SJSA1 (cell line): ENCODE data around the gene CD82. TPM values are rescaled to one million over a fixed set of nuclear protein-coding genes. Genes with fewer than 3 reads are reported as not detected.
A peak's percentile ranks its signal among the peaks of the same experiment; 100 is the strongest.
"Not testable (repeated sequence)": the region's sequence is repeated elsewhere in the genome, so short reads cannot be mapped to it uniquely, and the experiment has no call there.

Source experiments
- DNase-seq, 2 experiments: peaks; one replicate each; pipeline ENCODE4 v3.0.0-alpha.2; 2015 to 2020; ENCODE audit warnings: low spot score in 2 of 2, low read depth in 1 of 2
- H3K27ac ChIP-seq: fragments of 250-450 bp; sonication (Bioruptor Pico); 2 replicates; pipeline ENCODE4 v1.5.1; 2020; ENCODE audit warnings: mild to moderate bottlenecking, moderate library complexity
- H3K27me3 ChIP-seq: fragments of 250-450 bp; sonication (Bioruptor Pico); replicated peaks from 2 replicates; pipeline ENCODE4 v1.5.1; 2020; ENCODE audit warnings: mild to moderate bottlenecking, moderate library complexity
- H3K36me3 ChIP-seq: fragments of 250-450 bp; sonication (Bioruptor Pico); 2 replicates; pipeline ENCODE4 v1.5.1; 2020; ENCODE audit warnings: mild to moderate bottlenecking
- H3K4me1 ChIP-seq: fragments of 250-450 bp; sonication (Bioruptor Pico); replicated peaks from 2 replicates; pipeline ENCODE4 v1.6.1; 2021; ENCODE audit warnings: mild to moderate bottlenecking
- H3K4me3 ChIP-seq: fragments of 250-450 bp; sonication (Bioruptor Pico); 2 replicates; pipeline ENCODE4 v1.5.1; 2020; ENCODE audit warnings: mild to moderate bottlenecking
- H3K9me3 ChIP-seq: fragments of 250-450 bp; sonication (Bioruptor Pico); replicated peaks from 2 replicates; pipeline ENCODE4 v1.5.1; 2020; ENCODE audit warnings: mild to moderate bottlenecking
- total RNA-seq: library from RNA; depleted of rRNA; stranded (reverse); fragments of >200 nt; shearing (Covaris generic); gene quantifications from 2 replicates; pipeline ENCODE4 v1.2.3, GENCODE V29; 2014

Gene CD82
- total RNA-seq, 1 experiment from 2014 or later = 15.5 TPM

- peak in 1 of 2 experiments; percentile 21 for DNase-seq
- Histone ChIP-seq H3K27ac (no peak overlapping the region), H3K4me1 (peaks cover 8% of the 10 kb centered on the region), H3K9me3 (no peaks in the 10 kb centered on the region), H3K36me3 (no peaks in the 10 kb centered on the region), H3K4me3 (no peak overlapping the region), H3K27me3 (peaks cover 21% of the 10 kb centered on the region)
Measured at GRCh38 chr11:44629732-44630345, 64.4 kb downstream of the CD82 start.

- Histone ChIP-seq H3K4me3 (no peak overlapping the region), H3K27ac (no peak overlapping the region), H3K36me3 (no peaks in the 10 kb centered on the region), H3K4me1 (peaks cover 9% of the 10 kb centered on the region), H3K27me3 (peaks cover 21% of the 10 kb centered on the region), H3K9me3 (no peaks in the 10 kb centered on the region)
- peak in 1 of 2 experiments; percentile 42 for DNase-seq
Measured at GRCh38 chr11:44630511-44631210, 65.2 kb downstream of the CD82 start.

GRCh38 chr11:44631831-44632230 lies 66.4 kb downstream of the CD82 start:
- H3K36me3 ChIP-seq = no peaks in the 10 kb centered on the region
- DNase-seq = peak in 1 of 2 experiments; percentile 35
- H3K27ac ChIP-seq = no peak overlapping the region
- H3K9me3 ChIP-seq = no peaks in the 10 kb centered on the region
- H3K4me3 ChIP-seq = no peak overlapping the region
- H3K27me3 ChIP-seq = peaks cover 21% of the 10 kb centered on the region
- H3K4me1 ChIP-seq = peaks cover 9% of the 10 kb centered on the region

GRCh38 chr11:44632466-44633123 lies 67.1 kb downstream of the CD82 start:
- Histone ChIP-seq H3K4me1 (peaks cover 9% of the 10 kb centered on the region), H3K27me3 (peaks cover 22% of the 10 kb centered on the region), H3K36me3 (no peaks in the 10 kb centered on the region), H3K9me3 (no peaks in the 10 kb centered on the region), H3K27ac (no peak overlapping the region), H3K4me3 (no peak overlapping the region)
- peak in 1 of 2 experiments; percentile 40 for DNase-seq

- no peaks in the 10 kb centered on the region for H3K9me3 ChIP-seq
- DNase-seq = peak in 1 of 2 experiments; percentile 25
- H3K27me3 ChIP-seq = peaks cover 17% of the 10 kb centered on the region
- H3K36me3 ChIP-seq = no peaks in the 10 kb centered on the region
- no peak overlapping the region for H3K4me3 ChIP-seq
- no peak overlapping the region for H3K27ac ChIP-seq
- peaks cover 9% of the 10 kb centered on the region for H3K4me1 ChIP-seq
Measured at GRCh38 chr11:44633641-44634040, 68.2 kb downstream of the CD82 start.

- Histone ChIP-seq H3K27ac (no peak overlapping the region), H3K27me3 (peaks cover 11% of the 10 kb centered on the region), H3K4me3 (no peak overlapping the region)
Measured at GRCh38 chr11:44634401-44635281, 69.2 kb downstream of the CD82 start.

GRCh38 chr11:44637487-44637886 lies 72.0 kb downstream of the CD82 start:
- no peaks in the 10 kb centered on the region for H3K36me3 ChIP-seq
- H3K27ac ChIP-seq = no peak overlapping the region
- no peaks in the 10 kb centered on the region for H3K9me3 ChIP-seq
- H3K4me1 ChIP-seq = peaks cover 9% of the 10 kb centered on the region
- H3K4me3 ChIP-seq = no peak overlapping the region
- H3K27me3 ChIP-seq = peaks cover 10% of the 10 kb centered on the region; the same call in 1 of the 2 replicates
- DNase-seq = no peak

More at GRCh38 chr11:44634401-44635281, 69.2 kb downstream of the CD82 start:
- no peaks in the 10 kb centered on the region for H3K36me3 ChIP-seq
- DNase-seq = peak; percentile 46 to 86
- H3K9me3 ChIP-seq = no peaks in the 10 kb centered on the region
- peaks cover 9% of the 10 kb centered on the region for H3K4me1 ChIP-seq

- peak in 1 of 2 experiments; percentile 41 for DNase-seq
- H3K27me3 ChIP-seq = peaks cover 10% of the 10 kb centered on the region; the same call in 1 of the 2 replicates
- no peaks in the 10 kb centered on the region for H3K36me3 ChIP-seq
- peaks cover 9% of the 10 kb centered on the region for H3K4me1 ChIP-seq
- H3K27ac ChIP-seq = no peak overlapping the region
- no peak overlapping the region for H3K4me3 ChIP-seq
- H3K9me3 ChIP-seq = no peaks in the 10 kb centered on the region
Measured at GRCh38 chr11:44638032-44638431, 72.6 kb downstream of the CD82 start.

GRCh38 chr11:44643217-44643616 lies 77.8 kb downstream of the CD82 start:
- Histone ChIP-seq H3K27ac (no peak overlapping the region), H3K36me3 (no peaks in the 10 kb centered on the region), H3K4me1 (no peaks in the 10 kb centered on the region), H3K4me3 (no peak overlapping the region), H3K9me3 (no peaks in the 10 kb centered on the region), H3K27me3 (peaks cover 7% of the 10 kb centered on the region)
- DNase-seq = no peak

GRCh38 chr11:44645827-44646226 lies 80.4 kb downstream of the CD82 start:
- H3K36me3 ChIP-seq = no peaks in the 10 kb centered on the region
- H3K27me3 ChIP-seq = peaks cover 10% of the 10 kb centered on the region
- H3K9me3 ChIP-seq = no peaks in the 10 kb centered on the region
- no peak overlapping the region for H3K4me3 ChIP-seq
- no peak for DNase-seq
- H3K4me1 ChIP-seq = no peaks in the 10 kb centered on the region
- no peak overlapping the region for H3K27ac ChIP-seq

GRCh38 chr11:44647255-44647955 lies 81.9 kb downstream of the CD82 start:
- H3K4me1 ChIP-seq, DNase-seq, H3K9me3 ChIP-seq, H3K27ac ChIP-seq, H3K36me3 ChIP-seq, H3K4me3 ChIP-seq: not testable (repeated sequence)
- peaks cover 12% of the 10 kb centered on the region for H3K27me3 ChIP-seq

GRCh38 chr11:44648109-44648508 lies 82.6 kb downstream of the CD82 start:
- no peak for DNase-seq
- no peak overlapping the region for H3K4me3 ChIP-seq
- H3K36me3 ChIP-seq = no peaks in the 10 kb centered on the region
- H3K4me1 ChIP-seq = no peaks in the 10 kb centered on the region
- H3K27ac ChIP-seq = no peak overlapping the region
- peaks cover 17% of the 10 kb centered on the region for H3K27me3 ChIP-seq
- H3K9me3 ChIP-seq = no peaks in the 10 kb centered on the region
